ENCODE measurements around the gene TLR10.

TLR10 gene

DNA sequence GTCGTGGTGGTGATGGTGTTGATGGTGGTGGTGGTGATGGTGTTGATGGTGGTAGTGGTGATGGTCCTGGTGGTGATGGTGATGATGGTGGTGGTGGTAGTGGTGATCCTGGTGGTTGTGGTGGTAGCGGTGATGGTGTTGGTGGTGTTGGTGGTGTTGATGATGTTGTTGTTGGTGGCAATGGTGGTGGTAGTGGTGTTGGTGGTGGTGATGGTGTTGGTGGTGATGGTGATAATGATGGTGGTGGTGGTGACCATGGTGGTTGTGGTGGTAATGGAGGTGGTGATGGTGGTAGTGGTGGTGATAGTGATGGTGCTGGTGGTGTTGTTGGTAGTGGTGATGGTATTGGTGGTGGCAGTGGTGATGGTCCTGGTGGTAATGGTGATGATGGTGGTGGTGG is 49.1 kb downstream of the TLR10 start:
- DNase-seq (ENCODE audit: low read depth in 1 of 2, low spot score in 1 of 2): no peak

DNA sequence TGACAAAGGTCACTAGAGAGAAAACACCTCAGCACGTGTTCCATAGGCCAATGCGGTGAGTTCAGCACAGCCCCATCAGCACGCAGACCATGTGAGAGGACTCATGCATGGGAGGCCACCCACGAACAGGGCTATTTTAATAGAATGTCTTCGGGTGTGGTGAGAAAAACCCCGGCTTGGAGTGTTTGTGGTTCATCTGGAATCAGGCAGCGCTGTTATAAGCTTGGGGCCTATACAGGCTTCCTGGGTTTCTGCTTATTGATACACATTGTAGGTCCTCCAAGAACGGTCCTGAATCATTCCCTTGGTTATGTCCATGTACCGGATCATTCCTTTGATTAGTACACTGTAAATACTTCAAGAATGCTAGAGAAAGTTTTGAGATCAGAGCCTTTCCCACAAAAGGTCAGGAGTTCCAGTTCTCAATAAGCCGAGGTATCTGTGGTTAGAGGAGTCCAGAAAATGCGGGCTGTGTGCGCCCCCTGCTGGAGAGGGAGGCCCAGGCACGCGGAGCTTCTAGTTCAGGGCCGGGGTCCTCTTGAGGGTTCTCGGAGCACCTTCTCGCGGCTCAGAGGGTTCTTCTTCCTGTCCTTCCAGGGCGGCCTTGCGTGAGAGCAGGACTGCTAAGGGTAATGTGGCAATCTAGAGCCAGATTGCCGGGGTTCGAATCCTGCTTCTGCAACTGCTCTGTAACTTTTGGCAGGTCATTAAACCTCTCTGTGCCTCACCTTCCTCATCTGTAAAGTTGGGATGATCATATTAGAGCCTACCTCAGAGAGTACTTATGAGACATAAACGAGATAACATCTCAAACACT is 51.8 kb downstream of the TLR10 start:
- DNase-seq (ENCODE audit: low read depth in 1 of 2, low spot score in 1 of 2): peak; percentile 57 to 83

DNA sequence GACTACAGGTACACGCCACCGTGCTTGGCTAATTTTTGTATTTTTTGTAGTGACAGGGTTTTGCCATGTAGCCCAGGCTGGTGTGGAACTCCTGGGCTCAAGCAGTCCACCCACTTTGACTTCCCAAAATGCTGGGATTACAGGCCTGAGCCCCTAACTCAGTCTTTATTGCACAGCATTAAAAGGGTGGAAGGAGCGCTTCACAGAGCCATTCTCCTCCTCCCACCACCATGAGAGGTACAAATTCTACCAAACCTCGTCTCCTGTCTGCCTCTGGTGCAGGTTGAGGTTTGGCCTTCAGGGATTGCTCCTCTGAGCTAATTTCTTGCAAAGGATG is 52.3 kb downstream of the TLR10 start:
- DNase-seq (ENCODE audit: low read depth in 1 of 2, low spot score in 1 of 2): no peak

DNA sequence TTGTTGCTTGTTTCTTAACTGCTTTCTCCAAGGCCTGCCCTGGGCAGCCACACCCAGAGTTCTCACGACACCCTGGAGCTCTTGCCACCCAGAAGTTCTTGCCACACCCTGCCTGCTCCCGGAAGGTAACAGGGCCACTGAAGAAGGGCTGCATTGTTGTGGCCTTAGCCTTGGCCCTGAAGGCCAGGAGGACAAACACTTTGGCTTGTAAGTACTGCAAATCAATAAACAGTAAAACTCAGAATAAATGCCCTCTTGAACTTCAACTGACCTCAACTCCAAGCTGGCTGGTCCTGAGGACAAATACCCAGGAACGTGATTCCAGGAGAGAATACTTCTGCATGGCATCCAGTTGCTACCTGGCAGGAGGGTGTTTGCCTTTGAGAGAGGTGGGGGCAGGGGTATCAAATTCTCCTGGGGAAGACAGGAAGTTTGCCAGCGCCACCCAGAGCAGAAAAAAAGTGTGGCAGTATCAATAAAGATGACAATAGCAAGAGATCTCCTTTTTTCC is 54.1 kb downstream of the TLR10 start:
- DNase-seq (ENCODE audit: low read depth in 1 of 2, low spot score in 1 of 2): no peak

DNA sequence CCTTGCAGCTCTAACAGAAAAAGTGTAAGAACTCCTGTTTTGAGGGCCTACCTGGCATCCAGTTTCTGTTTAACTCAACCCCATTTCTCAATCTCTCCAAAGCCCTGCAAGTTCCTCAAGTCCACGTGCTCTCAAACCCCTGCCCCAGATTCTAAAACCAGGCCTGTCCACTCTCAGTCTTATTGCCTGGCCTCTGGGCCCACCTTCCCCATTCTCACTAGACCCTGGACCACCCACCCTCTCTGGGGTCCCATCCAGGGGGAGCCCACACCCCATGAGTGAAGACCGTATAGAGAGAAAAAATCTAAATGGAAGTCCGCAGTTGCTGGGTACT is 58.3 kb downstream of the TLR10 start:
- no peak for DNase-seq (ENCODE audit: low read depth in 1 of 2, low spot score in 1 of 2)

DNA sequence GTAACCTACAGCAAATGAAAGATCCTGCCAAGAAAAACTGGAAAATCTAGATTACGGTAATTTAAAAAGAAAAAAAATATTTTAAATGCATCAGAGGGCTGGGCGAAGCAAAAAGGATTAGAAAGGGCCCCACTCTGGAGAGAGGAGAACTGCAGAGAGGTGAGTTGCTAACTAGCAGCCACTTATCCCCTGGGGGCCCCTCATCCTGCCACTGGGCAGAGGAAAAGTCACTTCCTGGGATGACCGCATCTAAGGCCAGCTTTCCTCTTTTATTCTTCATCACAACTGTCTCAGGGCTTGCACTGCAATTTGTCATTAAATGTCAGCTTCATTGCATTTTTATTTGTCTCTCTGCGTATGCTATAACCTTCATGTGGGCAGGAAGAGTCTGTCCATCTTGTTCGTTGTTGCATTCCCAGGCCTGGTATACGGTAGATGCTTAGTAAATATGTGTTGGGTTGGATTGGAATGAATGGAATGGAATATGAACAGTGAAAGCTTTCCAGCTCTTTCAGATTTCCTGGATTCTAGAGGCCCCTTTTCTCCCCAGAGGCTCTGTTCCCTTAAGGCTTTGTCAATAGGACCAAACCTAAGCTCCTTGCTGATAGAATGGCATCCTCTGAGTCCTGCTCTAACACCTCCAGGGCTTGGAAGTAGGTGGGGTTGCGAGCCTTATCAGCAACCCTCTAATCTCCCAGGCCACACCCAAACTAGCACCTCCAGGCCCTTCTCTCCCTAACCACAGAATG is 58.9 kb downstream of the TLR10 start:
- DNase-seq (ENCODE audit: low read depth in 1 of 2, low spot score in 1 of 2): no peak

DNA sequence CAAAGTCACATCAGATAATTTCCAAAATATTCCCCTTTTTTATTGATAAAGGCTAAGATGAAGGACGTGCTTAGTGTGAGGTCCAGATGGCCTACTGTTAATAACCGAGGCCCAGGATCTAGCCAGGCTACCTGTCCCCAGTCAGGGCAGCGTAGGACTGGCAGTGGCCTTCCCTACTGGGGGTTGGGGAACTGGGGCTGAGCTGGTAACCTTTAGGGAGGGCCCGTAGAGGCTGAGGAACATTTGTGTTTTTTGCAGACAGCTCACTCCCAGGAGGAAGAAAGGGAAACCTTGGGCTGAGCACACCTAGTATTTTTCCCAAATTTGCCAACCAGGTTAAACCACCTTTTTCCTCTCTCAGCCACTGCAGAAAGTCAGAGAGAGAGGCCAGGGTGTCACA is 59.7 kb downstream of the TLR10 start:
- DNase-seq (ENCODE audit: low read depth in 1 of 2, low spot score in 1 of 2): no peak

All from stimulated activated CD4-positive, alpha-beta T cell treated with anti-CD3 and anti-CD28 coated beads, Interleukin-15, amount 100 ng/mL, for 1 hour (primary cell).